Uterus (tissue), 4 donors: Measurements from ENCODE around the gene ATAD3C. TPM values are rescaled to one million over a fixed set of nuclear protein-coding genes. Genes with fewer than 3 reads are reported as not detected.

Experiments
- DNase-seq, 2 donors: peaks; one replicate each; pipeline ENCODE4 v3.0.0-alpha.2; 2019 to 2020
- H3K27ac ChIP-seq, 2 donors: fragments of 200-600 bp; sonication (generic); 1 replicate in 1 of 2; 2 replicates in 1 of 2; pipeline ENCODE4 v1.5.1; 2016 to 2018
- H3K27me3 ChIP-seq, 2 donors: fragments of 200-600 bp; sonication (generic); one replicate each; pipeline ENCODE4 v1.5.1; 2018 to 2019; ENCODE audit warnings: control low read depth in 1 of 2
- H3K36me3 ChIP-seq, 2 donors: fragments of 200-600 bp; sonication (generic); one replicate each; pipeline ENCODE4 v1.5.1; 2019; ENCODE audit warnings: control low read depth in 1 of 2
- H3K4me1 ChIP-seq, 2 donors: fragments of 200-600 bp; sonication (generic); one replicate each; pipeline ENCODE4 v1.5.1; 2018 to 2019; ENCODE audit warnings: control low read depth in 1 of 2
- H3K4me3 ChIP-seq, 2 donors: fragments of 200-600 bp; sonication (generic); 1 replicate in 1 of 2; 2 replicates in 1 of 2; pipeline ENCODE4 v1.5.1; 2018 to 2019; ENCODE audit warnings: mild to moderate bottlenecking in 1 of 2
- H3K9me3 ChIP-seq, 2 donors: fragments of 200-600 bp; sonication (generic); one replicate each; pipeline ENCODE4 v1.5.1; 2019; ENCODE audit warnings: control low read depth in 1 of 2
- POLR2A ChIP-seq, 2 donors: fragments of 450-650 bp; IDR thresholded peaks; one replicate each; pipeline ENCODE4 v1.6.1; 2016; ENCODE audit warnings: antibody characterized with exemption in 2 of 2, mild to moderate bottlenecking in 1 of 2, moderate library complexity in 1 of 2
- intact Hi-C: fragments of 100-400 bp; cut with DNase I; formaldehyde crosslinking; loops from one replicate; pipeline ENCODE4 v1.15.1; 2023; ENCODE audit warnings: low total_unique reads
- total RNA-seq, 4 donors: library from RNA; depleted of rRNA in 3 of 4; stranded (reverse); fragments of >200 nt in 3 of 4; gene quantifications; one replicate each; pipeline versions ENCODE4 v1.1.0 to v1.2.4, GENCODE V29; 2014 to 2023
- TF ChIP-seq, protein P1 (sequence below), 4 experiments: fragments of 200-600 bp in 2 of 4; fragments of 450-650 bp in 2 of 4; sonication (generic) in 2 of 4; IDR thresholded peaks; one replicate each; pipeline ENCODE4 v1.5.1; 2016 to 2019; ENCODE audit warnings: antibody characterized with exemption in 4 of 4, mild to moderate bottlenecking in 2 of 4, moderate library complexity in 1 of 4
- donor health status: DM: yes; HTN: yes; CAD: no.

The ATAD3C gene
- total RNA-seq, 4 donors from 2014 or later, result 0.77 to 3.8 (median 1.7) TPM; not detected in 1

DNA sequence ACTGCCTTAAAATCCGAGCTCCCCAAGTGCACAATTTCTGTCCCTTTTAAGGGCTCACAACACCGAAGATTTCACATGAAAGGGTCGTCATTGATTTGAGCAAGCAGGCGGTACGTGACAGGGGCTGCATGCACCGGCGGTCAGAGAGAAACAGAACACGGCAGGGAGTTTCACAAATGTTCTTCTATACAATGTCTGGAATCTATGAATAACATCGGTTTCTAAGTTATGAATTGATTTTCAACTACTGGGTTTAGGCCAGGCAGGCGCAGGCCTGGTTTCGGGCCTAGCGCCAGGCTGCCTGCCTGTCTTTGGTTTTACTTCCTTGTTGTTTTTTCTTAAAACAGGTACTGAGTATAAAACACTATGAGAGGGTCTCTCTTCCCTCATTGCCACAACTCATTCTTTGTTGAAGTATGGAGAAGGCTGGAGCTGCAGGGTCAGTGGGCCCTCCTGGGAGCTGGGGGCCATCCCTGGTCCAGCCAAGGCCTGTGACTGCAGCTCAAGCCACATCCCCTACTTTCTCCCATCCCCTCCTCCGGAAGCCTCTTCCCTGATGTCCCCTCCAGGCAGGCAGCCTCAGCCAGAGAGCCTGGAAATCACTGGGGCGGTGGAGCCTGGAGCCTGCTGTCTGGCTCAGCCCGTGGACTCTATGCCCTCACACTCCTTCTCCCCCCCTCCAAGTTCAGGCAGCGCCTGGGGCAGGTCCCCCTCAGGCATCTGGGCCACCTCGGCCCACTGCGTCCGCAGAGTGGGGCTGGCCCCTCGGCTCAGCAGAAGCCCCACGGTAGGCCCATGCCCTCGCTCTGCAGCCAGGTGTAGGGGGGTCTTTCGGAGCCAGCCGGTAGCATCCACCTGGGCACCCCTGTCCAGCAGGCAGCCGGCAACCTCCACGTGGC lies 30.8 kb upstream of the ATAD3C start:
- Histone ChIP-seq H3K4me1 (no peaks in the 10 kb centered on the region), H3K36me3 (no peaks in the 10 kb centered on the region), H3K4me3 (no peak overlapping the region), H3K27ac (no peak overlapping the region), H3K27me3 (no peaks in the 10 kb centered on the region), H3K9me3 (no peaks in the 10 kb centered on the region)
- intact Hi-C loops, result no loop called here
- DNase-seq, result no peak
- no peak for TF ChIP-seq POLR2A (IDR thresholded peaks at IDR 0.05)
- TF ChIP-seq, protein P1, sequence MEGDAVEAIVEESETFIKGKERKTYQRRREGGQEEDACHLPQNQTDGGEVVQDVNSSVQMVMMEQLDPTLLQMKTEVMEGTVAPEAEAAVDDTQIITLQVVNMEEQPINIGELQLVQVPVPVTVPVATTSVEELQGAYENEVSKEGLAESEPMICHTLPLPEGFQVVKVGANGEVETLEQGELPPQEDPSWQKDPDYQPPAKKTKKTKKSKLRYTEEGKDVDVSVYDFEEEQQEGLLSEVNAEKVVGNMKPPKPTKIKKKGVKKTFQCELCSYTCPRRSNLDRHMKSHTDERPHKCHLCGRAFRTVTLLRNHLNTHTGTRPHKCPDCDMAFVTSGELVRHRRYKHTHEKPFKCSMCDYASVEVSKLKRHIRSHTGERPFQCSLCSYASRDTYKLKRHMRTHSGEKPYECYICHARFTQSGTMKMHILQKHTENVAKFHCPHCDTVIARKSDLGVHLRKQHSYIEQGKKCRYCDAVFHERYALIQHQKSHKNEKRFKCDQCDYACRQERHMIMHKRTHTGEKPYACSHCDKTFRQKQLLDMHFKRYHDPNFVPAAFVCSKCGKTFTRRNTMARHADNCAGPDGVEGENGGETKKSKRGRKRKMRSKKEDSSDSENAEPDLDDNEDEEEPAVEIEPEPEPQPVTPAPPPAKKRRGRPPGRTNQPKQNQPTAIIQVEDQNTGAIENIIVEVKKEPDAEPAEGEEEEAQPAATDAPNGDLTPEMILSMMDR (IDR thresholded peaks at IDR 0.05), result no peak

DNA sequence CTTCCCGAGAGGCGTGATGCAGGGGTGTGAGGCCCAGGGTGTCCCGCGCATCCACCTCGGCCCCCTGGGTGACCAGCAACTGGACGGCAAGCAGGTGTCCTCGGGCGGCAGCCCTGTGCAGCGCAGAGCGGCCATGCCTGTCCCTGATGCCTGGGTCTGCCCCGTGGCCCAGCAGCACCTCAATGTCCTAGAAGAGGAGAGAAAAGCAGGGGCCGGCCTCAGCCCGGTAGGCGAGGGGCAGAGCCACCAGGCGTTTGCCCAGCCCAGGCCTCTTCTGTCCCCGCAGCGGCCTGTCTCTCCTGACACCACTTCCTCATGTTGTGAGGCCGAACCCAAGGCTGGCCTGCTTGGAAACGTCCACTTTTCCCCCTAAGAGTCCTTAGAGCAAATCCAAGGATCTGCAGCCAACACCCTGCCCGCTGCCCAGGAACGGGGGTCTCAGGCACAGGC lies 30.1 kb upstream of the ATAD3C start:
- peak overlapping the region; percentile 11 to 30 for H3K4me3 ChIP-seq
- no peaks in the 10 kb centered on the region for H3K9me3 ChIP-seq
- TF ChIP-seq, protein P1 (IDR thresholded peaks at IDR 0.05), result no peak
- no peak for TF ChIP-seq POLR2A (IDR thresholded peaks at IDR 0.05)
- H3K4me1 ChIP-seq, result no peaks in the 10 kb centered on the region
- H3K27me3 ChIP-seq, result no peaks in the 10 kb centered on the region
- intact Hi-C loops, result no loop called here
- H3K27ac ChIP-seq, result peak overlapping the region; percentile 58 to 65
- no peak for DNase-seq
- H3K36me3 ChIP-seq, result no peaks in the 10 kb centered on the region

DNA sequence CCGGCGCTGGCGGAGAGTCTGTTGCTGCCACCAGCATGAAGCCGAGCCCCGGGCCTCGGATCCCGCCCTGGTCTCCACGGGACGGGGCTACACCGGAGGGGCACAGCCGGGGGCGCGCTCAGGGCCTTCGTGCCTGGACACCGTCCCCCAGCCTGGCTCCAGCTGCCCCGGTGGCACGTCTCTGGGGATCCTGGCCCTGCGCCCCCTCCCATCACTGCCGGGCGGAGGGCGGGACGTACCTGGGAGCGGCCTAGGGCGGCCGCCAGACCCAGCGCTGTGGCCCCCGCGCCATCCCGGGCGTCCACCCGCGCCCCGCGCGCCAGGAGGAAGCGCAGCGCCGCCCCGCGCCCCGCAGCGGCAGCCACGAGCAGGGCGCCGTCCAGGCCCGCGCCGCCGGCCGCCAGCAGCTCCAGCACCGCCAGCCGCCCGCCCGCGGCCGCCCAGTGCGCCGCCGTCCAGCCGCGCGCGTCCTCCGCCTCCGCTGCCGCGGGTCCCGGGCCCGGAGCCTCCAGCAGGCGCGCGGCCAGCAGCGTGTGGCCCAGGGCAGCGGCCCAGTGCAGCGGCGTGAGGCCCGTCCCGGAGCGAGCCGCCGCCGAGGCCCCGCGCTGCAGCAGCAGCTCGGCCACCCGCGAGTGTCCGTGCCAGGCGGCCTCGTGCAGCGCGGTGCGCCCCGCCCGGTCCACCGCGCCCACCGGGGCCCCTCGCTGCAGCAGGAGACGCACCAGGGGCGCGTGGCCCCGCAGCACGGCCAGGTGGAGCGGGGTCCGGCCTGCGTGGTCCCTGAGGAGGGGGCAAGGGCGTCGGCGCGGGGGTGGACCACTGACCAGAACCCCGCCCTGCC lies 29.5 kb upstream of the ATAD3C start:
- Histone ChIP-seq H3K36me3 (no peaks in the 10 kb centered on the region), H3K4me1 (no peaks in the 10 kb centered on the region), H3K27ac (peak overlapping the region; percentile 58 to 65), H3K9me3 (no peaks in the 10 kb centered on the region), H3K27me3 (no peaks in the 10 kb centered on the region), H3K4me3 (peak overlapping the region; percentile 16 to 30)
- DNase-seq, result no peak
- intact Hi-C loops, result no loop called here
- TF ChIP-seq, protein P1 (IDR thresholded peaks at IDR 0.05), result peak in 3 of 4 experiments; percentile 30 to 46 (median 35)
- no peak for TF ChIP-seq POLR2A (IDR thresholded peaks at IDR 0.05)

DNA sequence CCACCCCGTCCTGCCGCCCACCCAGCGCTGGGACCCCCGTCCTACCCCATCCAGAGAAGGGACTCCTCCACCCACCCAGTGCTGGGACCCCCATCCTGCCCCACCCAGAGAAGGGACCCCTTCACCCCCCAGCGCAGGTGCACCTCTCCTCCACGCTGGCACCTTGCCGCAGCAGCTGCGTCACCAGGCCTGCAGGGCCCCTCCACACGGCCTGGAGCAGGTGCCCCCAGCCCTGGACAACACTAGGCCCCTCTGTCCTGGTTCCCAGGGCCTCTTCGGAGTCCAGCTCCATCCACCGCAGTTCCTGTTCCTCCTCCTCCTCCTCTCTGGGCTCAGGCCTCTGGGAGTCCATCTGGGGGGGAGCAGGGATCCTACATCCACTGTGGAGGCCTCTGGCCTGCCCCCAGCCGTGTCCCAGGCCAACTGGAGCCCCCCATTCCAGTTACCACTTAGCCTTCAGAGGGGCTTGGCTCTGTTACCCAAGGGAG lies 28.8 kb upstream of the ATAD3C start:
- H3K27me3 ChIP-seq, result no peaks in the 10 kb centered on the region
- H3K9me3 ChIP-seq, result no peaks in the 10 kb centered on the region
- intact Hi-C loops, result no loop called here
- peak overlapping the region in 1 of 2 donors; percentile 58 for H3K27ac ChIP-seq
- TF ChIP-seq, protein P1 (IDR thresholded peaks at IDR 0.05), result no peak
- TF ChIP-seq POLR2A (IDR thresholded peaks at IDR 0.05), result no peak
- H3K4me3 ChIP-seq, result peak overlapping the region; percentile 16 to 28
- H3K36me3 ChIP-seq, result no peaks in the 10 kb centered on the region
- DNase-seq, result no peak
- no peaks in the 10 kb centered on the region for H3K4me1 ChIP-seq
